GM18526 (cell line): ENCODE data around the gene SEH1L.

Source experiments
- POLR2A ChIP-seq: IDR thresholded peaks from 3 replicates; pipeline ENCODE4 v1.6.1; 2011; ENCODE audit not compliant: insufficient read length; ENCODE audit errors: extremely low read depth

SEH1L gene, protein sequence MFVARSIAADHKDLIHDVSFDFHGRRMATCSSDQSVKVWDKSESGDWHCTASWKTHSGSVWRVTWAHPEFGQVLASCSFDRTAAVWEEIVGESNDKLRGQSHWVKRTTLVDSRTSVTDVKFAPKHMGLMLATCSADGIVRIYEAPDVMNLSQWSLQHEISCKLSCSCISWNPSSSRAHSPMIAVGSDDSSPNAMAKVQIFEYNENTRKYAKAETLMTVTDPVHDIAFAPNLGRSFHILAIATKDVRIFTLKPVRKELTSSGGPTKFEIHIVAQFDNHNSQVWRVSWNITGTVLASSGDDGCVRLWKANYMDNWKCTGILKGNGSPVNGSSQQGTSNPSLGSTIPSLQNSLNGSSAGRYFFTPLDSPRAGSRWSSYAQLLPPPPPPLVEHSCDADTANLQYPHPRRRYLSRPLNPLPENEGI

DNA sequence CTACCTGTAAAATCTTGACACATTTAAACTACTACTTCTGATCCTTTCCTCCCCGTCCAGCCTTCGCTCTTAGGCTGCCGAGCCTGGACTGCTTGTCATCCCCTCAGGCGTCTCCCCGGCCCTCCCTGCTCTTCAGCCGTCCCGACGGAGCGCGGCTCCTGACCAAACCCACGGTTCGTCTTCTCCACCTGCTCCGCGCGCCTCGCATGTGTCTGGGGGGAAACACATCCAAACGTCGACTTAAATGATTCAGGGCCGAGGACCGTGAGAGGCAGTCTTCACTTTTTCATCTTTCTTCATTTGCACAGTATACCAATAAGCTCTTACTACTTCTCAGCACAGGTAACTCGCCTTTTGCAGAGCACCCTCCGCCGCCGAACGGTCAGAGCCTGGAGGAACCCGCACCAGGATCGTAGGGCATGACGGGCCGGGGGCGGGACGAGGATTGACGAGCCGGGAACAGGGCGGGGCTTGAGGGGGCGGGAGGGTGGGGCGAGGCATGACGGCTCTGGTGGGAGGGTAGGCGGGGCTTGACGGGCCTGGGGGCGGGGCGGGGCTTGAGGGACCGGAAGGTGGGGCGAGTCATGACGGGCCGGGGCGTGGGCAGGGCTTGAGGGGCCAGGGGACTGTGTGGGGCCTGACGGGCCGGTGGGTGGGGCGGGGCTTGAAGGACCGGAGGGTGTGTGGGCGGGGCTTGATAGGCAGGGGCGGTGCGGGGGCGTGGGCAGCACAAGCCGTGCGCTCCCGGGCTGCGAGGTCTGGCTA lies at the start of gene SEH1L:
TSS of gene SEH1L (plus strand) at position 727 of the 765 bp plus-strand sequence. CDS start 111 bp downstream, outside the sequence.
- peak; percentile 55 for TF ChIP-seq POLR2A

- TF ChIP-seq POLR2A: no peak
Observed at GRCh38 chr18:12904012-12904516, 43.7 kb upstream of the SEH1L start.

DNA sequence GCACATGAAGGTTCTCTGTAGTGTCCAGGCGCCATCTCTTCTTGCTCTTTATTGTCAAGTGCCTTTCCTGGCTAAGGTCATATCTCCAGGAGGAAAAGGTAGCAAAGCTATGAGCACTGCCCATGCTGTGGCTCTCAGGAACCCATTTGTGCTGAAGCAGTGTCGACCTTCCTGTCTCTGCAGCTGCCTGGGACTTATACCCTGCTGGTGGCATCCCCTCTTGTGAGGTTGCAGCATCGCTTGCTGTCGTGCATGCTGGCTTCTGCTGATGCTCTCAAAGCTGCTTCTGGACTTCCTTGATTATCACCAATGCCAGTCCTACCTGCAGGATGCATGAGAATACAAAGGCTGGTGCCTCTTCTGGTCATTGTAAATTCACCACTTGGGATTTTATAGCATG lies 41.7 kb upstream of the SEH1L start:
- TF ChIP-seq POLR2A: no peak

- TF ChIP-seq POLR2A: no peak
Observed at GRCh38 chr18:12906773-12907172, 41.0 kb upstream of the SEH1L start.

DNA sequence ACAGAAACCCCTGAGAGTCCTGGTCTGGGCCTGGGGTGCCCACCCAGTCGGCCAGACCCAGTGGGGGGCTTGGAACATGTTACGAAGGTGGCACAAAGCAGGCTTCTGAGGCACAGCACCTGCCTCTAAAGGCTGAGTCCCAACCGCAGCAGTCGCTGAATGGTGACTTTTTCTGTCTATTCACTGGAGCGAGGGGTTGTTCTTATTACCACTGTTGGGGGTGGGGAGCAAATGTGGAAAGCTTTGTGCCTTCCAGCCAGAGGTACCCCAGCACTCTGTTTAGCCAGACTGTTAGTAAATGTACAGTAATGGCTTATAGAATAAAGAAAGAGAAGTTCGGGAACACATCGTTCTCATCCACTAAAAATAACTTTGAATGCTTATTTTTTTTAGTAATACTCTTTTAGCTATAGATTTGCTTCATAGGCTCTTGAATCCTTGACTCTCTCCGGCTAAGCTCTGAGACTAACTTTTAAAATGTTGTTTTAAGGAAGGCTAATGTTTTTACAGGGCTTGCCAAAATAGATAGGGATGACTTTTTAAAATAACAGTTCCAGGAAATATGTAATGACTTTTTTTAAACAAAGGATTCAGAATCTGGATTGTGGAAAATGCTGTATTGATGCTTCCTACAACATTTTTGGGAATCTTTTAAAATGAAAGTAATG lies 40.4 kb upstream of the SEH1L start:
- TF ChIP-seq POLR2A: no peak

DNA sequence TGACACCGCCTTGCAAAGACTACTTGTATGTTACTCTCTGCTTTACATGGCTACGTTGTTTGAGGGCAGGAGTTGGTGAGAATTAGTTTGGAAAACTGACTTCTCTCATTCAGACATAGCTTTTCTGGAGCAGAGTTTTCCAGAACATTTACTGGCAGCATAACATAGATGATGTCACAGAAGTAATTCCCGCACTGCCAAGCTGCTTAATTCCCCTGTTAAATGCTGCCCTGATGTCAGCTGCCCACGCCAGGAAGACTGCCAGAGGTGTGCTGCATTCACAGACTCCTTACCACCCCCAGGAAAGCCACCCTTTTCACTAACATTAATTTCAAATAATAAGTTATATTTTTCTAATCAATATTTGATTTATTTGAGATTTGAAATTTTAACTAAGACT lies 39.1 kb upstream of the SEH1L start:
- no peak for TF ChIP-seq POLR2A

- no peak for TF ChIP-seq POLR2A
Observed at GRCh38 chr18:12911025-12911928, 36.5 kb upstream of the SEH1L start.

- no peak for TF ChIP-seq POLR2A
Observed at GRCh38 chr18:12911929-12912703, 35.7 kb upstream of the SEH1L start.

GRCh38 chr18:12921178-12921577 lies 26.6 kb upstream of the SEH1L start:
- no peak for TF ChIP-seq POLR2A

- TF ChIP-seq POLR2A: no peak
Observed at GRCh38 chr18:12922266-12922665, 25.5 kb upstream of the SEH1L start.

- no peak for TF ChIP-seq POLR2A
Observed at GRCh38 chr18:12924616-12925015, 23.2 kb upstream of the SEH1L start.

GRCh38 chr18:12928206-12928605 lies 19.6 kb upstream of the SEH1L start:
- TF ChIP-seq POLR2A: no peak

- no peak for TF ChIP-seq POLR2A
Observed at GRCh38 chr18:12928641-12929040, 19.2 kb upstream of the SEH1L start.
